Medulla oblongata (tissue), 1 donor: ENCODE measurements around the gene TMED1.
"Not testable (repeated sequence)": the region's sequence is repeated elsewhere in the genome, so short reads cannot be mapped to it uniquely, and the experiment has no call there.

Experiments
- DNase-seq: peaks from one replicate; pipeline ENCODE4 v3.0.0-alpha.2; 2015; ENCODE audit errors: extremely low spot score

The TMED1 gene, protein sequence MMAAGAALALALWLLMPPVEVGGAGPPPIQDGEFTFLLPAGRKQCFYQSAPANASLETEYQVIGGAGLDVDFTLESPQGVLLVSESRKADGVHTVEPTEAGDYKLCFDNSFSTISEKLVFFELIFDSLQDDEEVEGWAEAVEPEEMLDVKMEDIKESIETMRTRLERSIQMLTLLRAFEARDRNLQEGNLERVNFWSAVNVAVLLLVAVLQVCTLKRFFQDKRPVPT

DNA sequence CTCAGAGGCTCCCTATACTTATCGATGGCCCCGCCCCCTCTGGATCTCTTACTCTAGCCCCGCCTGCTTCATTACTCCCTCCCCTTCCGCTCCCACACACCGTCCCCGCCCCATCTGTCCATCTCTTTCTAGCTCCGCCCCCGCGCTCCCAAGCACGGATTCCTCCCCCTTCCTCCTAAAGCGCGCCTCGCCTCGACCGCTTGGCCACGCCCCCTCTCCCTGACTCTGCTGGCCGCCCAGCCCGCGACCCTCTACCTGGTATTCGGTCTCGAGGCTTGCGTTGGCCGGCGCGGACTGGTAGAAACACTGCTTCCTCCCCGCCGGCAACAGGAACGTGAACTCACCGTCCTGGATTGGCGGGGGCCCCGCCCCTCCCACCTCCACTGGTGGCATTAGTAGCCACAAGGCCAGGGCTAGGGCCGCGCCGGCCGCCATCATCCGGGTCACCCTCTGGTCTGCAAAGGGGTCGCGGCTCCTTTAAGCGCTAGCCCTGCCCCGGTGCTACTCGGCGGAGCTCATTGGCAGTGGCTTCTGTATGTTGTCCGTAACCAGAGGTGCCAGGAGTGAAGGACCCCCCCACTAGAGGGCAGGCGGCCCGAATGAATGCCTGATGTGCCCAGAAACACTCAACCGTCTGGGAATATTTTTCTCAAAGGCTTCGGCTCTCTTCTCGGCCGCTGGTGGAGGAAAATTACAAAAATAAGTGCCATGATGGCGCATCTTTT lies at the start of gene TMED1:
TMED1 (minus strand) TSS at position 459 of the 725 bp plus-strand sequence; CDS start at position 438, 21 bp downstream.
- peak; percentile 99 for DNase-seq

DNA sequence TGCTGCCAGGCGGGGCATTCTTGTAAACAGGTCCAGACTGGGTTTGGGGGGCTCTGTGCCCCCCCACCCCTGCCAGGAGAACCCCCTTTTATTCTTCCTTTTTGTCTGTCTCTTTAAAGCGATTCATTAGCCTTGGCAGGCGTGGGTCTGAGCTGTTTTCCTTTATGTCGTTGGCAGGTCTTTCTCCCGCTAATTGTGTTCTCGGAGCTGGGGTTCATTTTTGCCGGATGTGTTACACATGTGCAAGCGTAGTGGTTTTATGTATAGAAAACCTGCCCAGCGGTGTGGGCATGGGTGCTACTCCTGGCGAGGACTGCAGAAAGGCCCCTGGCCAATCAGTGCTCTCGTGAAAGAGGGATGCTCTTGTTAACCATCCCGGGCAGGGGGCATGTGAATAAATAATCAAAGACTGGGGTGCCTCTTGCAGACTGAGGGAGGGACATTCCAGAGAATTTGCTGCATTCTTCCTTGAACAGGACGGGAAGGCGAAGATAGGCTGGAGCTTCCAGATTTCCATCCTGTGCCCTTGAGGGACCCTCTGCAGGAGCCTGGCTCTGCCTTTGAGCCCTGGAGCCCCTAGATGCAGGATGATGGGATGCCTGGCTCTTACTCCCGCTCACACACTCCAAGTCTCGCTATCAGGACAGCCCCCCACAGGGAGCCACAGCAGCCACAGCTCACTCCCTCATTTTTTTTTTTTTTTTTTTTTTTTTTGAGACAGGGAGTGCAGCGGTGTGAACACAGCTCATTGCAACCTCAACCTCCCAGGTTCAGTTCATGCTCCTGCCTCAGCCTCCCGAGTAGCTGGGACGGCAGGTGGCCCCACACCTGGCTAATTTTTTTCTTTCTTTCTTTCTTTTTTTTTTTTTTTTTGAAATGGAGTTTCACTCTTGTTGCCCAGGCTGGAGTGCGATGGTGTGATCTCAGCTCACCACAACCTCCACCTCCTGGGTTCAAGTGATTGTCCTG lies 49.5 kb upstream of the TMED1 start:
- no peak for DNase-seq

DNA sequence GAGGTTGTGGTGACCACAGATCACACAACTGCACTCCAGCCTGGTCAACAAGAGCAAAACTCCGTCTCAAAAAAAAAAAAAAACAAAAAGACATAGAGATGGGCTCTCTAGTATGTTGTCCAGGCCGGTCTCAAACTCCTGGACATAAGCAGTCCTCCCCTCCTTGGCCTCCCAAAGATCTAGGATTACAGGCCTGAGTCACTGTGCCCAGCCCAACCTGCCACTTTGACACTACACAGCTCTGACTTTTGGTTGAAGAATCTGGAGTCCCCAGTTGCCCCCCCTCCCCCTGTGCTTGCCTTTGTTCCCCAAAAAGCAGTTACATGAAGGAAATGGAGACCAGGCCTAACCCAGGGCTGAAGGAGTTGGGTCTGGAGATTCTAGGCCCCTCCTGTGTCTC lies 48.3 kb upstream of the TMED1 start:
- no peak for DNase-seq

DNA sequence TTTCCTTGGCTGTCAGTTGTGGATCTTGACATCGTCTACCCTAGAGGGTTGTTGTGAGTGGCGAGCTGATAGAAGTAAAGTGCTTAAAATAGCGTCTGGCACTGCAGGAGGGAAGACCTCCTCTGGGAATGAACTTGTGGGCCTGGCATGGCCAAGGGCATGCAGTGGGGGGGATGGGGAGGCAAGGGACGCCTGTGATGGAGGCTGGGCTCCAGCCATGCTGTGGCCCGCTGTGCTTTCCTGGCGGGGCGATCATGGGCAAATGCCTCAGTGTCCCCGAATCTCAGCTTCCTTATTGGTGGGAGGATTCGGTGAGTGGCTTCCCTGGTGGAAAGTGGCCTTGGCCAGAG lies 46.1 kb upstream of the TMED1 start:
- DNase-seq = no peak

DNA sequence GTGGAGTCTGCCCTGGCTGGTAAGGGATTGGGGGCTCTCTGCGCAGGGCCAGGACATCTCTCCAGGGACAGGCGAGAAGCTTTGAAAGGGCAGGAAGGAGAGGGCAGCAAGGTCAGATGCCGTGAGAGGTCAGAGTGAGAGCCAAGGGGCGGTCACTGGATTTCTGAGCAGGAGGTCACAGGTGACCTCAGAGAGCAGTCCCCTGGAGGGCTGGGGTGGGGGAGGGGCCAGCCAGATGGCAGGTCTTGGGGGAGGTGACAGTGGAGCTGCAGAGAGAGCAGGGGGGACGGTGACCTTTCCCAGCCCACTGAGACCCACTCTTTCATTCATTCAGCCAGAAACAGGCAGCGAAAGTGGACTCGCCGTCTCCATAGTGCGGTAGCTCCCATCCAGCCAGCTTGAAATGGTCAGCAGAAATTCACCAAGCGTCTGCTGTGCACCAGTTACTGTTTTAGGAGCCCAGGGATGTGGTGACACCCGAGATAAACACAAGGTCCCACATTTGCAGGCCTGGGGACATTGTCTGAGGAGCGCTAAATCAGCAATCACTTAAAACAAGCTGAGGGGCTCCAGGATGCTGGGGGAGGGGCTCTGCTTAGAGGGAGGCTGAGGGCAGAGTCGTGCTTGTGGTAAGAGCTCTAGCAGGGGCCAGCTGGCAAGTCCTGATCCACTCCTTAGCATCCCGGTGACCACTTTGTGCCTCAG lies 45.5 kb upstream of the TMED1 start:
- DNase-seq = no peak

DNA sequence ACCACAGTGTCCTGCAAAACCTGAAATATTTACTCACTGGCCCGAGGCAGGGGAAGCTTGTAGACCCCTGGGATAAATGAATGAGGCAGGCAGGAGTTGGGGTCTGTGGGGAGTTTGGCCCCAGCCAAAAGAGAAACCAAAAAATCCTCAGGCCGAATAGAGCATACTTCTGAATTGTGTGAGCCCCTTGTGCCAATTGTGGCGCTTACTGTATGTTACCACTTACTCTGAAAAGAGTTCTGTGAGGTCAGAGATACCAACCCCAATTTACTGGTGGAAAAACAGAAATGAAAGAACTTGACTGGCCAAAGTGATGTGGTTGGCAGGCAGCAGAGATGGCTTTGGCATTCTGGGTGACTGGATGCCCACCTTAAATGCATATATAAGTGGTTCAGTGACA lies 42.2 kb upstream of the TMED1 start:
- no peak for DNase-seq

DNA sequence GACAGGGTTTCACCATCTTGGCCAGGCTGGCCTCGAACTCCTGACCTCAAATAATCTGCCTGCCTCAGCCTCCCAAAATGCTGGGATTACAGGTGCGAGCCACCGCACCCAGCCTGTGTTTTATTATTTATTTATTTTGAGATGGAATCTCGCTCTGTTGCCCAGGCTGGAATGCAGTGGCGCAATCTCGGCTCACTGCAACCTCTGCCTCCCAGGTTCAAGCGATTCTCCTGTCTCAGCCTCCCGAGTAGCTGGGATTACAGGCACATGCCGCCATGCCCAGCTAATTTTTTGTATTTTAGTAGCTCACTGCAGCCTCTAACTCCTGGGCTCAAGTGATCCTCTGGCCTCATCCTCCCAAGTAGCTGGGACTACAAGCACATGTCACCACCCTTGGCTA lies 41.6 kb upstream of the TMED1 start:
- not testable (repeated sequence) for DNase-seq

DNA sequence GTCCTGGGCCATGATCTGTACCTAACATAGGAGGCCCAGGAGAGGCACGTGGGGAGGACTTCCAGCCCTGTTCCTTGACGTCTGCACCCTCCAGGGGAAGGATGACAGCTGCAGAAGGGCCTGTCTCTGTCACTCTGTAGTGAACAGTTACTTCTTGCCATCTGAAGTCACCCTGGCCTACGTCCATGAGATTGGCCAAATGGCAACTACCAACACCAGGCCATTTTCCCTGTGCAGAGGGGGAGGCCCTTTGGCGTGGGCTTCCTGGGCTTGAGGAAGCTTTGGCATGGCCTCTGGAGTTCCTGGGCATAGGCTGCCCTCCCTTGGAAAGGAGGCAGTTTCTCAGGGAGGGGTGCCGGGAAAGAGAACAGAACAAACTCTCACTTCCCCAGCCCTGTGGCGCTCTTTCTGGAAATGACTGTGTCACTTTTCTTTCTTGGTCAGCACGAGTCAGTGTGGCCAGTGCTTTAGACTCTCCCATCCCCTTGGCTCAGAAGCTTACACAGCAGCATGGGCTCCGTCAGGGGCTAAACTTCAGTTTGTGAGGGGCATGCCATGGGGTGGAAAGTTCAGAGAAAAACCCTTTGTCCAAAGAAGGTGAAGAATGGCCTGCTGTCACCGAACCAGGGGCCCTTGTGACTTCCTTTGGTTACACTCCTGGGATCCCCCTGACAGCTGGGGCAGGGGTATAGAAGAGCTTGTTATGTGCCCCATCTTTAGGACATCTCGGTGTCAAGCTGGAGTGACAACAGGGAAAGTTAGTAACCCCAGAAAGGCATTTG lies 40.6 kb upstream of the TMED1 start:
- peak; percentile 85 for DNase-seq

DNA sequence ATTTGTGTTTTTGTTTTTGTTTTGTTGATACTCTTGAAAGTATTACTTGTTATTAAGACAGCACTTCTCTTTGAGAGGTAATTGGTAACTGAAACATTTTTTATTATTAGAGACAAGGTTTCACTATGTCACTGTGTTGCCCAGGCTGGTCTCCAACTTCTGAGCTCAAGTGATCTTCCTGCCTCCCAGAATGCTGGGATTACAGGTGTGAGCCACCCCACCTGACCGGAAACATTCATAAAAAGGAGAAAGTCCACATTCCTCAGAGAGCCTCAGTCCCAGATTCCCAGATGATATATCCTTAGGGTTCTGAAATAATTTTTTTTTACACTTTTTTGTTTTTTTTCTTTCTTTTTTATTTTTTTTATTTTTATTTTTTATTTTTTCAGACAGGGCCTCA lies 38.0 kb upstream of the TMED1 start:
- DNase-seq = no peak

DNA sequence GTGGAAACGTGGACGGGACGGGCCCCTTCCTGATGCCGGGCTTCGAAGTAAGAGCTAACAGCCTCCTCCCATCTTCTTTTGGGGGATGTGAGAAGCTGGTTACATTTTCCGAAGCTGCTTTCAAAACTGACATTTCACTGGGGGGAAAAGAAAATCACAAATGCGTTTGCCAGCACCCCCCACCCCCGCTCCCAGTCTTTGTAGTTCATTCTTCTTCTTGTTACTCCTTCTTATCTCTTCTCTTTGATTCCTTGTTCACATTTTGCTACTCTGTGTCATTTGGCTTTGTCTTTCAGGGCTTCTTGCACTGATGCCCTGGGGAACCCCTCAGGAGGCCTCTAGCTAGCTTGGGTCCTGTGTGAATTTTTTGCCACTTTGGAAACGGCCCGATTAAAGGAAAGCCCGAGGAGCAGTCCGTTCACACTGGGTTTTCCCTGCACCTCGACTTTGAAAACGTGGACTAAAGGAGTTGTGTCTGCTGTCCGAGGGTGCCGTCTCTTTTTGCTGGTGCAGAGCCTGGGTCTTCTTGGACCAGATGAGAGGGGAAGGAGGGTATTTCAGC lies 36.6 kb upstream of the TMED1 start:
- DNase-seq = no peak

DNA sequence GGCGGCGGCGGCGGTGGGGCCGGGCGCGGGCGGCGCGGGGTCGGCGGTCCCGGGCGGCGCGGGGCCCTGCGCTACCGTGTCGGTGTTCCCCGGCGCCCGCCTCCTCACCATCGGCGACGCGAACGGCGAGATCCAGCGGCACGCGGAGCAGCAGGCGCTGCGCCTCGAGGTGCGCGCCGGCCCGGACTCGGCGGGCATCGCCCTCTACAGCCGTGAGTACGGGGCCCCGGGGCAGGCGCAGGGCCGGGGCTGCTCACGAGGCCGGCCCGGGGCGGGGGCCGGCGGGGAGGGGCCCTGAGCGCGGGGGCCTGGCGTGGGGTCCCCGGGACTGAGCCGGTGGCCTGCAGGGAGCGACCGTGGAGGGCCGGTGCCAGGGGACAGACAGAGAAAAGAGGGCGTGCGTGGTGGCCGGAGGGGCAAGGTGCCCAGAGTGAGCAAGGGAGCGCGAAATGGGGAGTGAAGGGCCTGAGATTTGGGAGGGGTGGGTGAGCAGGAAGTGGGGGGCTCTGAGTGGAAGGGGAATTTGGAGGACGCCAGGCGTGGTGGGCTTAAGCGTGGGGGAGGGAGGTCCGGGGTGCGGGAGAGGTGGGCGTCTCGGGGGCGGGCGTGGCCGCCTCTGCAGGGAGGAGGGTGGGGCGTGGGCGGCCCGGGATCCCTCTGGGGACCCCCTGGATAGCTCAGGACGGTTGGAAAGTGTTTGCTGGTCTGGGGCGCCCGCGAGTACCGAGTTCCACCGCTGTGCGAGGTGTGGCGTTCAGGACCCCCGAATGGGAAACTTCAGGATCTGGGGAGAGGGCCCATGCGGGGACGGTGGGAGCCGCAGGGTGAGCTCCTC lies 35.9 kb upstream of the TMED1 start:
- peak; percentile 30 for DNase-seq

DNA sequence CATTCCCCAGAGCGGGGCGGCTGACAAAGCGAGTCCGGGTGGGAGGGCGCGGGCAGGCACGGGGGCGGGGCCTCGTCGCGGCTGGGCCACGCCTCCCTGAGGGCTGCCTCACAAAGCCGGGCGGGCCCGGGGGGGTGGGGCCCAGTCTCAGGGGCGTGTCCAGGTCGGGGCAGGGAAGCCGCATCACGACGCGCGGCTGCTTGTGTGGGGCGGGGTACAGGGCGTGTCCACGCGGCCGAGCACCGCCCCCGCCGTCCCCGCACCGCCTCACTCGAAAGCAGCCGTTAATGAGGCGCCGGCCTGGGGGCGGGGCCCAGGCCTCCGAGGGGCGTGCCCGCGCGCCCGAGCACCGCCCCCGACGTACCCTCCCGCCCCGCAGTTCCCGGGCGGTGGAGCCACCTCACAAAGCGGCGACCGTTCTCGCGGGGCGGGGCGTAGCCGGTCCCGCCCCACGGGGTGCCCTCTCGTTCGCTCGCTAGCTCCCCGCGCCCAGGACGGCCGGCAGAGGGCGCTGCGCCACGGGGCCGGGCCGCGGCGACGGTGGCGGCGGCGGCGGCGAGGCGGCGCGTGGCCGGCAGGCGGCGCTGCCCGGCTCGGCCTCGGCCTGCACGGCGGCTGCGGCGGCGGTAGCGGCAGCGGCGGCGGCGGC lies 35.1 kb upstream of the TMED1 start, which contains the start of gene CARM1:
CARM1 (plus strand) TSS at position 599 of the 649 bp plus-strand sequence. CDS start 150 bp downstream, outside the sequence.
- DNase-seq = peak; percentile 98

DNA sequence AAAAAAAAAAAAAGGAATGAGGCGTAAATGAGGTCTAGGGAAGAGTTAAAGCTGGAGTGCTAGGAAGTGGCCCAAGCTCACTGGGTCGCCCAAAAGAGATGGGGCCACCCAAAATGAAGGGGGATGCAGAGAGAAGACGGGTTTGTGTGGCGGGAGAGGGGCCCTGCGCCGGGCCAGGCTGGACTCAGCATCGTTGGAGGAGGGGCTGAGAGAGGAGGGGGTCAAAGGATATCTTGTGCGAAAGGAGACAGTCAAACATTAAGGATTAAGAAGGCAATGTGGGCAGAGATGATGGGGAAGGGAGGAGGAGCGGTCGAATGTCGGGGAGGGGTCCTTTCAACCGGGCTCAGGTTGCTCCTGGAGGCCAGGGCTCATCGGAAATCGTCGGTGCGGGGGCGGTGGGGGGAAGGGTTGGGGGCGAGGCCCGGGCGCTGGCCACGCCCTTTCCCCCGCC lies 34.5 kb upstream of the TMED1 start:
- no peak for DNase-seq

DNA sequence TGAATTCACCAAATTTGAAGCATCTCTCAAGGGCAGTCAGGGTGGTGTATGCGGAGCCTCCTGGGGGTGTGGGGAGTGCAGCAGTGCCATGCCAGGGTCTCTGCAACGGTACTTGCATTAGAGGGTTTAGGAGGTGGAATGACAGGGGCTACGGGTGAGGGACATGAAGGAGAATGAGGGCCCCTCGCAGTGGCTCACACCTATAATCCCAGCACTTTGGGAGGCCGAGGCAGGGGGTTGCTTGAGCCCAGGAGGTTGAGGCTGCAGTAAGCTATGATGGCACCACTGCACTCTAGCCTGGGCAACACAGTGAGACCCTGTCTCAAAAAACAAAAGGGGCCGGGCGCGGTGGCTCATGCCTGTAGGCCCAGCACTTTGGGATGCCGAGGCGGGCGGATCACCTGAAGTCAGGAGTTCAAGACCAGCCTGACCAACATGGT lies 33.9 kb upstream of the TMED1 start:
- DNase-seq = not testable (repeated sequence)

DNA sequence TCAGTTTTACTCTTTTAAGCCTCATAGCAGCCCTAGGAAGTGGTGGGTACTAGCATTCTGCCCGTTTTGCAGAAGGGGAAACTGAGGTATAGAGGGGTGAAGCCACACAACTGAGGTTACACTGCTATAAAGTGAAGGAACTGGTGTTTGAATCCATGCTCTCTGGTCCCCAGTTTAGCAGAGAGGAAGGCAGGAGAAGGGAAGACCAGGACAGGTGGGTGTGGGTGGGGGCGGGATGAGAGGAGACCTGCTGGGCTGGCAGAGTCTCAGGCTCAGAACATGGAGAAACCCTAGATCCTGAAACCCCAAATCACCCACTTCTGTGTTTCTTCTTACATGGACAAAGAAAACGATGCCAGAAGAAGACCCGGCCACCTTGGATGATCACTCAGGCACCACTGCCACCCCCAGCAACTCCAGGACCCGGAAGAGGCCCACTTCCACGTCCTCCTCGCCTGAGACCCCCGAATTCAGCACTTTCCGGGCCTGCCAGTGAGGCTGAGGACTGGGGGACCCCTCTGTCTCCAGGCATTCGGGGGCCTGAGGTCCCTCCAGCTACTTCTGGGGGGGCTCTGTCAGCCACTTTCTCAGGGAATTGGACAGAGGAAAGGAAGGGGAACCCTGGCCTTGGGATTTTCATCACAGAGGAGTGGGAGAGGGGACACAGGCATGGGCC lies 33.0 kb upstream of the TMED1 start:
- no peak for DNase-seq

DNA sequence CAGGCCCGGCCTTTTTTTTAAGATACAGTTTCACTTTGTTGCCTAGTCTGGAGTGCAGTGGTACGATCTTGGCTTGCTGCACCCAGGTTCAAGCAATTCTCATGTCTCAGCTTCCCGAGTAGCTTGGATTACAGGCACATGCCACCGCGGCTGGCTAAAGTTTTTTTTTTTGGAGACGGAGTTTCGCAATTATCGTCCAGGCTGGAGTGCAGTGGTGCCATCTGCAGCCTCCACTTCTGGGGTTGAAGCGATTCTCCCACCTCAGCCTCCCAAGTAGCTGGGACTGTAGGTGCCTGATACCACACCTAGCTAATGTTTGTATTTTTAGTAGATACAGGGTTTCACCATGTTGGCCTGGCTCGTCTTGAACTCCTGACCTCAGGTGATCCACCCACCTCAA lies 30.5 kb upstream of the TMED1 start:
- DNase-seq = no peak

DNA sequence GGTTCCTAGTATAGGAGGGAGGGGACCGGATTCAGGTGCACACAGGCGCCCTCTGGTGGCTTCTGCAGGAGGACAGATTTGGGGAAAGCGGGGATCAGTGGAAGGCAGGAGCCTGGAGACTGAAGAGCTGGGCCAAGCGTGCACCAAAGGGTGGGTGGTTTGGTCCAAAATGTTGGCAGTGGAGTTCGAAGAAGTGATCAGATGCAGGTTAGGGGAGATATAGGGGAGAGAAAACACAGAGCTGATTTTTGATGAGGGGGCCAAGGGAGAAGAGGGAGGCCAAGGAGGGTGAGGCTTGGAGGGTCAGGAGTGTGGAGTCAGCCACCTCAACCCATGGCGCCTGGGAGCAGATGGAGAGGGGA lies 28.5 kb upstream of the TMED1 start:
- peak; percentile 86 for DNase-seq

DNA sequence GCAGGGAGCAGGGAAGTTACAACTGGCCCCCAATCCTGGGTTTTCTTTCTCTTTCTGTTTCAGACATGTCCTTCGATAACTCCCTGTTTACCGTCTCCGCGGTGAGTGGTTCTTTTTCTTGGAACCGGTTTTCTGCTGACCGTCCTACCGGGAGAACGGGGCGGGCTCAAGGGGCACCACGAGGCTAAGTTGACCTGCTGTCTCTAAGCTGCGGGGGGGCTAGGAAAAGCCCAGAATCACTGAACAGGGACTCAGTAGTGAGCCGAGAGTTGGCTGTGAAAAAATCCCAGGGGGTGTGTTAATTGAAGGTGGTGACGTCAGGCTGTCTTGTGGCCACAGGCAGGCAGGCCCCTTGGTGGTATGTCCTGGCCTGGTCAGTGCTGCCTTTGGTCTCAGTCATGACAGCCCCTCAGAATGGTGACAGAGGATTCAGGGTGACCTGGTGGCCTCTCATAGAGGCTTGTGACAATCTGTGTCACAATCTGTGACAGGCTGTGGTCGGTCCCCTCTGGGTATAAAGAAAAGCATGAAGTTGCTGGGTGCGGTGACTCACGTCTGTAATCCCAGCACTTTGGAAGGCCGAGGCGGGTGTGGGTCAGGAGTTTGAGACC lies 27.2 kb upstream of the TMED1 start:
- peak; percentile 12 for DNase-seq
